Fibroblast of villous mesenchyme (primary cell): ENCODE results near the gene S100A12. TPM values are rescaled to one million over a fixed set of nuclear protein-coding genes. Genes with fewer than 3 reads are reported as not detected.
"Not testable (repeated sequence)": the region's sequence is repeated elsewhere in the genome, so short reads cannot be mapped to it uniquely, and the experiment has no call there.

Experiments used
- DNase-seq: peaks from one replicate; pipeline ENCODE4 v3.0.0-alpha.2; 2010; ENCODE audit warnings: low read depth
- H3K4me3 ChIP-seq: 2 replicates; pipeline ENCODE4 v1.5.1; 2011; ENCODE audit warnings: low read depth, mild to moderate bottlenecking, low read length
- total RNA-seq: library from RNA; depleted of rRNA; stranded (reverse); fragments of >200 nt; gene quantifications from 2 replicates; pipeline ENCODE4 v1.2.3, GENCODE V29; 2012
- TF ChIP-seq, protein P1 (sequence below): IDR thresholded peaks from 2 replicates; pipeline ENCODE4 v1.5.1; 2012; ENCODE audit warnings: low read depth, mild to moderate bottlenecking, low read length; ENCODE audit not compliant: insufficient read depth

S100A12 gene
- total RNA-seq, 1 donor, result not detected

DNA sequence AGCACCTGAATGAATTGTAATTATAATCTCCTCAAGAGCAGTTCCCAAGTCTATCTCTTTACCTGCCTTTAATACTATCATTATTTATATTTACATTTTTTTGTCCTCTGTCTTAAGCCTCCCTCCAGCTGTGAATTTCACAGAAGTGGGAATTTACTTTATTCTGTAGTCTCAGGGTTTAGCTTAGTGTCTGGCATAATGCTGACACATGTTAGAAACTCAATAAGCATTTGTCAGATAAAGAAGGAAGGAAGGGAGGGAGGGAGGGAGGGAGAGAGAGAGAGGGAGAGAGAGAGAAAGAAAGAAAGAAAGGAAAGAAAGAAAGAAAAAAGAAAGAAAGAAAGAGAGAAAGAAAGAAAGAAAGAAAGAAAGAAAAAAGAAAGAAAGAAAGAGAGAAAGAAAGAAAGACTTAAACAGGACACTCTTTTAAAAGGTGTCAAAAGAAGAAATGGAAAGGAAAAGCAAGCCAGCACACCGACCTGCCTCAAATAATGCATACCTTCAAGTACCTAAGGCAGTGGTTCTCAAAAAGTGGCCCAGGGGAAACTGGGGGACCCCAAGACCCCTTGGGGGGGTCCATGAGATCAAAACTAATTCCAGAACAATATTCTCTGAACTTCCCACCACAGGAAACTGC lies 25.0 kb downstream of the S100A12 start:
- DNase-seq, result no peak
- H3K4me3 ChIP-seq, result no peak overlapping the region
- TF ChIP-seq, protein P1, sequence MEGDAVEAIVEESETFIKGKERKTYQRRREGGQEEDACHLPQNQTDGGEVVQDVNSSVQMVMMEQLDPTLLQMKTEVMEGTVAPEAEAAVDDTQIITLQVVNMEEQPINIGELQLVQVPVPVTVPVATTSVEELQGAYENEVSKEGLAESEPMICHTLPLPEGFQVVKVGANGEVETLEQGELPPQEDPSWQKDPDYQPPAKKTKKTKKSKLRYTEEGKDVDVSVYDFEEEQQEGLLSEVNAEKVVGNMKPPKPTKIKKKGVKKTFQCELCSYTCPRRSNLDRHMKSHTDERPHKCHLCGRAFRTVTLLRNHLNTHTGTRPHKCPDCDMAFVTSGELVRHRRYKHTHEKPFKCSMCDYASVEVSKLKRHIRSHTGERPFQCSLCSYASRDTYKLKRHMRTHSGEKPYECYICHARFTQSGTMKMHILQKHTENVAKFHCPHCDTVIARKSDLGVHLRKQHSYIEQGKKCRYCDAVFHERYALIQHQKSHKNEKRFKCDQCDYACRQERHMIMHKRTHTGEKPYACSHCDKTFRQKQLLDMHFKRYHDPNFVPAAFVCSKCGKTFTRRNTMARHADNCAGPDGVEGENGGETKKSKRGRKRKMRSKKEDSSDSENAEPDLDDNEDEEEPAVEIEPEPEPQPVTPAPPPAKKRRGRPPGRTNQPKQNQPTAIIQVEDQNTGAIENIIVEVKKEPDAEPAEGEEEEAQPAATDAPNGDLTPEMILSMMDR, result no peak

DNA sequence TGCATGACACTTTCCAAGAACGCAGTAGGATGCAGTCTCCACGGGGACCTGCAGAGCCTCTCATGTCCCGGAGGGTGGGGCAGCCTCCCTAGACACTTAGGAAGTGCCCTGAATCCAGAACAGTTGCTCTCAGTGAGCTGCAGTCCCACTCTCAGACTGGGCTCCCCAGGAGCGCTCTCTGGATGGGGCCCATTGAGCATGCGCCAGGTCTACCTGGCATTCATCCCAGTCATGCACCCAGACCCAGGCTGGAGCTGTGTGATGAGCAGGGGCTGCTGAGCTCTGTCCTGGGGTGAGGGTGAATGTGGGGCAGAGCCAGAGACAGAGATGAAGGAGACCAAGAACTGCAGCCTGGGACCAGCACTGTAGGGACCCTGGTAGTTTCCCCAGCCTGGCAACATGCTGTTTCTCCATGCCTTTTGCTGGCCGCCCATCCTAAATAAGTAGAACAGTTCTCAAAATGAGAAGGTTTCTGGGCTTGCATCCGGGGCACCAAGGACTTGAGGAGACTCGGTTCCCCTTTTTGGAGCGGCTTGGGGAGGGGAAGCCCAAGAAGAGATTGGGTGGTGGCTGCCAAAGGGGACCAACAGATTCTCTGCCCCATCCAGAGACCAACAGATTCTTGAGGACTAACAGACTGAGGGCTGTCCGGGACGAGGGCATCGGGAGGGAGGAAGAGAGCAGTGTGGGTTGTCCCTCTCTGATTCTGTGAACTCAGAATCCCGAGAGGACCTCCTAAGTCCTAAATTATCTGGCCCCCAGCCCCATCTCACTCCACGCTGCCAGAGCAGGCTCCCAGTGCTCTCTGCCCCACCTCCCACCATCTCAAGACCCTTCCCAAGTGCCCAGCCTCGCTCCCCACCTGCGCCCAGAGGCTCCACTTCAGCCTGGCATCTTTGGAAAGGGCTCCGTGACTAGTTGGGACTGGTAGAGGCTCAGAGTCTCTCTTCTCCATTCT lies 25.8 kb downstream of the S100A12 start:
- no peak overlapping the region for H3K4me3 ChIP-seq
- TF ChIP-seq, protein P1, result no peak
- DNase-seq, result no peak

DNA sequence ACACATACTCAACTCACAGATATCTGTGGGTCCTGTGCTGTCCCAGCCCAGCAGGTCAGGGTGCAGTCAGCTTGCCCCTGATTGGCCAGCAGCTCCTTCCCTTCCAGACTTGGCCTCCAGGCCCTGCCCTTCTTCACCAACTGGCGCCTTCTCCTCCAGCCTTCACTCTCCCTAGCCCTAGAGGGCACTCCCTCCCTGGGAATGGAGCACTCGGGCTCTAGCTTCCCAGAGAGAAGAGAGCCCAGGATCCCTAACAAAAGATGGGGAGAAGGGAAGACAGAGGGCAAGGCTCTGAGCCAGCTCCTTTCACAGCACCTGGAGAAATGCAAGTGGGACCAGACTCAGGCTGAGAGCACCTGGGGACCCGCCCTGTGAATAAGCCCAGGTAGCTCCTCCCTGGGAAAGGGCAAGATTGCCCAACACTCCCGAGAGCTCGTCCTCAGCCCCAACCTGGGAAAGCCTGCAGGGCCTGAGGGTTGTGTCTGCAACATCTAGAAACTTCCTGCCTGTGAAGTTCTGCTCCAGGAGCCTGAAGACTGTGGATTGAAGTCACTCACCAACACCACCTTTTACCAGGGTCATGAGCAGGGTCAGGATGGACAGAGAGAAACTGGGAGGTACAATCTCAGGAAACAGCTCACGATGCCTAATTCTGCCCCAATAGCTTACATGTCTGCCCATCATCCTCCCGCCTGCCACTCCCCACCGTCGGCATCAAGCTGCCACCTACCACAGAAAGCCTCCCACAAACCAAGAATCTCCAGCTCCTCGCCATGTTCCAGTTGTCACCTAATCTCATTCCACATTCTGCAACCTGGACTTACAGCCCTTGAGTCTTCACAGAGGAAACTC lies 26.7 kb downstream of the S100A12 start, which contains the start of gene PGLYRP4:
TSS of gene PGLYRP4 (minus strand) at position 331 of the 852 bp plus-strand sequence. CDS start 909 bp downstream, outside the sequence.
- TF ChIP-seq, protein P1, result no peak
- no peak within 1 kb of the TSS for H3K4me3 ChIP-seq
- no peak for DNase-seq

DNA sequence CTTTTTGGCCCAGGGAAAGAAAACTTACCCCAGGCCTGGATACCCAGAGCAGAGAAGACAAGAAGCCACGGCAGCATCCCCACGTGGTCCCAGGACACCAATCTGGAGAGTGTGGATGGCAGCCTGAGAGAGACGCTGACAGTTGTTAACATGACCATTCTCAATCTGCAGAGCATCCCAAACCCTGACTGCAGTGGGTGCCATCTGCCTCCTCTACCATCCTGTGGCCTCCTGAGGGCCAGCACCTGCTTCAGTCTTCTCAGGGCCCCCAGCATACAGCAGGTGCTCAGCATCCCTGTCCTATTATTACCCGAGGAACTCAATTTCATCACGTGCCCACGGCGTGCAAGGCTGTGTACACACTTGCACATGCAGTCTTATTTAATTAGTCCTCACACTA lies 27.6 kb downstream of the S100A12 start:
- no peak overlapping the region for H3K4me3 ChIP-seq
- TF ChIP-seq, protein P1, result no peak
- DNase-seq, result no peak

DNA sequence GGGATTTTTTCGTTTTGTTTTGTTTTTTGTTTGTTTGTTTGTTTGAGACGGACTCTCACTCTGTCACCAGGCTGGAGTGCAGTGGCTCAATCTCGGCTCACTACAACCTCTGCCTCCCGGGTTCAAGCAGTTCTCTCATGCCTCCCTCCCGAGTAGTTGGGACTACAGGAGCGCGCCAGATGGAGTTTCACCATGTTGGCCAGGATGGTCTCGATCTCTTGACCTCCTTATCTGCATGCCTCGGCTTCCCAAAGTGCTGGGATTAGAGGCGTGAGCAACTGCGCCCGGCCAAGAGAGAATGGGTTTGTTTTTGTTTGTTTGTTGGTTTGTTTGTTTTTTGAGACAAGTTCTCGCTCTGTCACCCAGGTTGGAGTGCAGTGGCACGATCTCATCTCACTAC lies 28.4 kb downstream of the S100A12 start:
- DNase-seq, H3K4me3 ChIP-seq: not testable (repeated sequence)

DNA sequence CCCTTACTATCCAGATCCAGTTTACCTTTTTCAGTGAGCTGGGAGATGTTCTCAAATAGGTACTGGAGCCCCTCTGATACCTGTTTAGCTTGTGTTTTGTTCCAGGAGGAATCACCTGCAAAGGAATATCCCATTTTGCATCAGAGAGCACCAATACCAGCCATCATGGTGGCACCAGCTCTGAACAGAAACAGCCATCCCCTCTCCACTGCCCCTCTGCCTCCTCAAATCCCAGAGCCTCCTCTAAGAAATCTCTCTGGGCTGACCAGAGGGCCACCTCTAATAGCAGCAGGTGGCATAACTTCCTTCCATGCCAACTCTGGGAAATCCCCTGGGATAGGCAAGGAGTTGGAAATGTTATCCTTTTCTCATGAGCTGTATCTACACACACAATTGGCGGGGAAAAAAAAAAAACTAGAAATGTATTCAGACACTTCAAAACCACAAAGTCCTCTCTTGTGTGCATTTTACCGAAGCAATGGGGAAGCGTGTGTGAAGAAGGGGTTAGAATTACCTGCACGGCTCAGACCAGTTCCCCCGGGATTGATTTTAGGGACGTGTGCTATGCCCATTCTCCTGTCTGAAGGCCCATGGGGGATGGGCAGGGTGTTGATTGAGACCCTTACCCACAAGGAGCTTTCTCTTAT lies 29.2 kb downstream of the S100A12 start:
- TF ChIP-seq, protein P1, result no peak
- no peak overlapping the region for H3K4me3 ChIP-seq
- DNase-seq, result no peak
